Endothelial cell of umbilical vein (primary cell): ENCODE measurements around the gene SLC34A2. TPM values are rescaled to one million over a fixed set of nuclear protein-coding genes. Genes with fewer than 3 reads are reported as not detected.

ENCODE experiments used
- BruUV-seq: library from RNA; stranded (reverse); fragments of 400-500 nt; replicated peaks from 2 replicates; lab custom pipeline; 2021; lab: Mats Ljungman, UMichigan
- CTCF ChIA-PET: fragments of 300-600, 350-600 bp; sonication (Branson Sonifier 250); formaldehyde crosslinking; loops from one replicate; lab custom pipeline; 2021; ENCODE audit warnings: antibody characterized with exemption, inconsistent platforms; lab: Charles Lee
- POLR2A ChIA-PET: fragments of 300-600, 350-600 bp; sonication (Branson Sonifier 250); formaldehyde crosslinking; loops from one replicate; lab custom pipeline; 2021; ENCODE audit warnings: antibody characterized with exemption, inconsistent platforms; lab: Charles Lee
- DNase-seq: peaks from one replicate; pipeline ENCODE4 v3.0.0-alpha.2; 2011; ENCODE audit warnings: low read depth, low spot score
- FAIRE-seq: peaks from 2 replicates; lab custom pipeline; 2011; peaks lifted over from hg19 to GRCh38; lab: Jason Lieb, UNC
- H2AFZ ChIP-seq: 2 replicates; pipeline ENCODE4 v1.6.0; 2012; ENCODE audit warnings: low read depth, low read length, control low read depth, inconsistent platforms
- H3K27ac ChIP-seq: 2 replicates; pipeline ENCODE4 v1.5.1; 2011; ENCODE audit warnings: low read depth, mild to moderate bottlenecking, control low read depth, low read length, moderate library complexity; ENCODE audit not compliant: insufficient read depth
- H3K27me3 ChIP-seq, 2 experiments: 2 replicates each; pipeline versions ENCODE4 v1.6.0 to v1.6.1; 2011; ENCODE audit warnings: low read length in 2 of 2, mixed read lengths in 1 of 2; ENCODE audit not compliant: control insufficient read depth in 2 of 2, insufficient read depth in 2 of 2
- H3K36me3 ChIP-seq, 2 experiments: 2 replicates in 1 of 2; 3 replicates in 1 of 2; pipeline ENCODE4 v1.5.1; 2011; ENCODE audit warnings: low read length in 2 of 2, mild to moderate bottlenecking in 1 of 2, moderate library complexity in 1 of 2; ENCODE audit not compliant: control insufficient read depth in 2 of 2, insufficient read depth in 2 of 2; ENCODE audit errors: extremely low read depth in 1 of 2
- H3K4me1 ChIP-seq: 3 replicates; pipeline ENCODE4 v1.5.1; 2011; ENCODE audit warnings: mild to moderate bottlenecking, low read length; ENCODE audit not compliant: control insufficient read depth, insufficient read depth; ENCODE audit errors: extremely low read depth
- H3K4me2 ChIP-seq: 2 replicates; pipeline ENCODE4 v1.6.1; 2011; ENCODE audit warnings: low read length, control low read depth, mixed read lengths; ENCODE audit not compliant: insufficient read depth
- H3K4me3 ChIP-seq, 3 experiments: fragments of 200-600 bp in 1 of 3; sonication (generic), shearing (Covaris generic) in 1 of 3; replicated peaks in 1 of 3; 2 replicates each; pipeline ENCODE4 v1.5.1; 2011 to 2016; ENCODE audit warnings: control low read depth in 3 of 3, low read length in 3 of 3, mild to moderate bottlenecking in 2 of 3, inconsistent platforms in 1 of 3, low read depth in 1 of 3, moderate library complexity in 1 of 3; ENCODE audit not compliant: insufficient read depth in 1 of 3
- H3K79me2 ChIP-seq: 2 replicates; pipeline ENCODE4 v1.6.0; 2012; ENCODE audit warnings: low read length, inconsistent platforms; ENCODE audit not compliant: control insufficient read depth, insufficient read depth
- H3K9ac ChIP-seq: replicated peaks from 2 replicates; pipeline ENCODE3; 2011; ENCODE audit warnings: low read length, control low read depth; ENCODE audit not compliant: insufficient read depth; ENCODE audit errors: extremely low read depth
- H3K9me1 ChIP-seq: replicated peaks from 3 replicates; pipeline ENCODE4 v1.6.0; 2011; ENCODE audit warnings: mild to moderate bottlenecking, low read length; ENCODE audit not compliant: control insufficient read depth, insufficient read depth; ENCODE audit errors: extremely low read depth
- H3K9me3 ChIP-seq: replicated peaks from 2 replicates; pipeline ENCODE4 v1.5.1; 2012; ENCODE audit warnings: low read length, inconsistent platforms; ENCODE audit not compliant: control insufficient read depth, insufficient read depth
- H4K20me1 ChIP-seq: replicated peaks from 2 replicates; pipeline ENCODE3; 2011; ENCODE audit warnings: mild to moderate bottlenecking, low read length; ENCODE audit not compliant: control insufficient read depth, insufficient read depth; ENCODE audit errors: extremely low read depth
- EZH2 ChIP-seq: IDR thresholded peaks from 2 replicates; pipeline ENCODE4 v1.6.1; 2012; ENCODE audit warnings: borderline replicate concordance, low read depth, mild to moderate bottlenecking, moderate library complexity, low read length, inconsistent platforms; ENCODE audit not compliant: severe bottlenecking
- FOS ChIP-seq: IDR thresholded peaks from 2 replicates; pipeline ENCODE4 v1.6.1; 2011; ENCODE audit warnings: mild to moderate bottlenecking, low read length, moderate library complexity, borderline replicate concordance; ENCODE audit not compliant: insufficient read depth
- GATA2 ChIP-seq: IDR thresholded peaks from 2 replicates; pipeline ENCODE4 v1.7.0; 2011; ENCODE audit warnings: low read depth, mild to moderate bottlenecking, moderate library complexity, mixed read lengths, low read length; ENCODE audit not compliant: insufficient read length, insufficient read depth
- JUN ChIP-seq: IDR thresholded peaks from 2 replicates; pipeline ENCODE4 v1.6.1; 2011; ENCODE audit warnings: borderline replicate concordance, low read depth; ENCODE audit not compliant: insufficient read length, insufficient read depth
- MAX ChIP-seq: IDR thresholded peaks from 2 replicates; pipeline ENCODE4 v1.6.1; 2011; ENCODE audit not compliant: insufficient read depth, insufficient read length
- MYC ChIP-seq: IDR thresholded peaks from one replicate; pipeline ENCODE4 v1.6.1; 2011; ENCODE audit warnings: mild to moderate bottlenecking, low read depth, low read length
- POLR2A ChIP-seq: IDR thresholded peaks from 2 replicates; pipeline ENCODE4 v1.6.1; 2012; ENCODE audit warnings: low read depth, mild to moderate bottlenecking, control low read depth, low read length
- POLR2AphosphoS5 ChIP-seq: IDR thresholded peaks from 2 replicates; pipeline ENCODE4 v1.6.1; 2012; ENCODE audit warnings: low read depth, mild to moderate bottlenecking, control low read depth, low read length, moderate library complexity; ENCODE audit not compliant: insufficient read depth
- dilution Hi-C: fragments of 300-500 bp; cut with MboI; formaldehyde crosslinking; loops from one replicate; pipeline ENCODE4 v1.15.0; 2019; ENCODE audit warnings: low sequenced_read_pairs; ENCODE audit not compliant: extremely low pct_ligation_motif_present
- intact Hi-C: fragments of 100-400 bp; cut with micrococcal nuclease; formaldehyde crosslinking; loops from one replicate; pipeline ENCODE4 v1.10.0; 2022
- polyA plus RNA-seq, 4 experiments: library from polyadenylated mRNA; depleted of rRNA in 3 of 4; stranded (reverse) in 3 of 4; unstranded in 1 of 4; fragments of >200 nt; gene quantifications; 2 replicates each; pipeline versions ENCODE4 v1.2.1 to v1.2.3, GENCODE V29; 2011 to 2012; ENCODE audit warnings: missing spikeins in 1 of 4
- total RNA-seq: library from RNA; stranded (reverse); gene quantifications from 2 replicates; pipeline ENCODE4 v1.2.3, GENCODE V29; 2021
- TF ChIP-seq, protein P1 (sequence below), 2 donors: IDR thresholded peaks; 1 replicate in 1 of 2; 2 replicates in 1 of 2; pipeline ENCODE4 v1.5.1; 2011; ENCODE audit warnings: low read length in 2 of 2, mild to moderate bottlenecking in 2 of 2, moderate library complexity in 2 of 2, control low read depth in 1 of 2, inconsistent platforms in 1 of 2, low read depth in 1 of 2; ENCODE audit not compliant: insufficient read depth in 1 of 2; ENCODE audit errors: extremely low read depth in 1 of 2

Gene SLC34A2
- total and polyA plus RNA-seq, 2 donors (not counting 3 experiments of a cell fraction or from before 2014, with no cell fraction given): not detected

DNA sequence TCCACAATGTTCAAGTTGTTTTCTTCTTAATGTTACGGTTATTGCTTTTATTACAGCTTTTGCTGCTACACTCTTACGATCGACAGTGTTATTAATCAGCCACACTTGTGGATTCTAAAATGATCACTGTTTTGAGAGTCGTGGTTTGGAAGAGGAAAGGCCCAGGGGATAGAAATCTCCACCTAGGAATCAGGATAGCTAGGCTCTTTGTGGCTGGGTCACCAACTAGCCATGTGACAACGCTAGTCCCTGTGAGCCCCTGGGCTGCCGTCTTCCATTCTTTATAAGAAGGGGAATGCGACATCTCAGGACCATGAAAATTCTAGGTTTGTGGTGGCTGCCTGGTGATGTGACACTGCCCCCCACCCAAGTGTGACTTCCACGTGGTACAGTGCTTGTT lies 380 bp downstream of the SLC34A2 start:
- H3K9ac ChIP-seq: no peak overlapping the region
- no peak overlapping the region for H2AFZ ChIP-seq
- H3K9me3 ChIP-seq: no peaks in the 10 kb centered on the region
- TF ChIP-seq MAX: no peak
- TF ChIP-seq MYC: no peak
- TF ChIP-seq GATA2: no peak
- no peak for TF ChIP-seq FOS
- no peak for TF ChIP-seq JUN
- TF ChIP-seq, protein P1, sequence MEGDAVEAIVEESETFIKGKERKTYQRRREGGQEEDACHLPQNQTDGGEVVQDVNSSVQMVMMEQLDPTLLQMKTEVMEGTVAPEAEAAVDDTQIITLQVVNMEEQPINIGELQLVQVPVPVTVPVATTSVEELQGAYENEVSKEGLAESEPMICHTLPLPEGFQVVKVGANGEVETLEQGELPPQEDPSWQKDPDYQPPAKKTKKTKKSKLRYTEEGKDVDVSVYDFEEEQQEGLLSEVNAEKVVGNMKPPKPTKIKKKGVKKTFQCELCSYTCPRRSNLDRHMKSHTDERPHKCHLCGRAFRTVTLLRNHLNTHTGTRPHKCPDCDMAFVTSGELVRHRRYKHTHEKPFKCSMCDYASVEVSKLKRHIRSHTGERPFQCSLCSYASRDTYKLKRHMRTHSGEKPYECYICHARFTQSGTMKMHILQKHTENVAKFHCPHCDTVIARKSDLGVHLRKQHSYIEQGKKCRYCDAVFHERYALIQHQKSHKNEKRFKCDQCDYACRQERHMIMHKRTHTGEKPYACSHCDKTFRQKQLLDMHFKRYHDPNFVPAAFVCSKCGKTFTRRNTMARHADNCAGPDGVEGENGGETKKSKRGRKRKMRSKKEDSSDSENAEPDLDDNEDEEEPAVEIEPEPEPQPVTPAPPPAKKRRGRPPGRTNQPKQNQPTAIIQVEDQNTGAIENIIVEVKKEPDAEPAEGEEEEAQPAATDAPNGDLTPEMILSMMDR (IDR thresholded peaks at IDR 0.05; ENCODE audit: extremely low read depth in 1 of 2, insufficient read depth in 1 of 2, low read depth in 1 of 2, low read length in 2 of 2): no peak
- no peak for TF ChIP-seq EZH2
- no peak for TF ChIP-seq POLR2A
- TF ChIP-seq POLR2AphosphoS5: no peak
- POLR2A ChIA-PET: no interaction called here
- FAIRE-seq: no peak
- CTCF ChIA-PET: no interaction called here
- H3K4me2 ChIP-seq: no peak overlapping the region
- peaks cover 29 to 33% of the 10 kb centered on the region in 2 experiments for H3K27me3 ChIP-seq
- no peak overlapping the region for H3K27ac ChIP-seq
- no TSS peak for BruUV-seq
- H3K4me3 ChIP-seq: no peak overlapping the region
- H3K79me2 ChIP-seq: no peaks in the 10 kb centered on the region
- no peak for DNase-seq
- dilution Hi-C loops: no loop called here
- intact Hi-C loops: no loop called here
- no peaks in the 10 kb centered on the region for H4K20me1 ChIP-seq
- no peaks in the 10 kb centered on the region for H3K9me1 ChIP-seq
- no peaks in the 10 kb centered on the region for H3K36me3 ChIP-seq
- no peaks in the 10 kb centered on the region for H3K4me1 ChIP-seq
